Gastrocnemius medialis (tissue), 4 donors: ENCODE results near the gene MN1. TPM values are rescaled to one million over a fixed set of nuclear protein-coding genes. Genes with fewer than 3 reads are reported as not detected.

Source experiments
- ATAC-seq, 2 donors: fragments of 150-250 bp; one replicate each; pipeline ENCODE4 v1.9.1; 2016
- DNase-seq, 2 donors: peaks; one replicate each; pipeline ENCODE4 v3.0.0-alpha.2; 2019
- H3K27ac ChIP-seq, 4 donors: fragments of 200-600 bp; sonication (generic); 1 replicate in 1 of 4; 2 replicates in 3 of 4; pipeline ENCODE4 v1.5.1; 2016 to 2018; ENCODE audit warnings: mild to moderate bottlenecking in 2 of 4, moderate library complexity in 1 of 4
- H3K27me3 ChIP-seq, 3 donors: fragments of 200-600 bp; sonication (generic) in 2 of 3; 1 replicate in 1 of 3; 2 replicates in 2 of 3; pipeline versions ENCODE4 v1.5.1 to v1.6.0; 2016 to 2019; ENCODE audit warnings: mild to moderate bottlenecking in 1 of 3, moderate library complexity in 1 of 3
- H3K36me3 ChIP-seq, 2 donors: fragments of 200-600 bp; sonication (generic) in 1 of 2; one replicate each; pipeline ENCODE4 v1.5.1; 2017 to 2018
- H3K4me1 ChIP-seq, 2 donors: fragments of 200-600 bp; sonication (generic) in 1 of 2; one replicate each; pipeline ENCODE4 v1.5.1; 2016 to 2017; ENCODE audit warnings: mild to moderate bottlenecking in 2 of 2
- H3K4me3 ChIP-seq, 4 donors: fragments of 200-600 bp; sonication (generic) in 3 of 4; 1 replicate in 1 of 4; 2 replicates in 3 of 4; pipeline ENCODE4 v1.5.1; 2016 to 2019; ENCODE audit warnings: mild to moderate bottlenecking in 2 of 4
- H3K9me3 ChIP-seq, 3 donors: fragments of 200-600 bp; sonication (generic) in 2 of 3; 1 replicate in 1 of 3; 2 replicates in 2 of 3; pipeline ENCODE4 v1.5.1; 2016 to 2019
- CTCF ChIP-seq, 5 experiments: fragments of 450-650 bp in 3 of 5; fragments of 200-600 bp in 2 of 5; sonication (generic) in 2 of 5; IDR thresholded peaks in 4 of 5; conservative IDR thresholded peaks in 1 of 5; 1 replicate in 4 of 5; 2 replicates in 1 of 5; pipeline ENCODE4 v1.5.1; 2016 to 2019; ENCODE audit warnings: antibody characterized with exemption in 5 of 5, mild to moderate bottlenecking in 3 of 5, moderate library complexity in 3 of 5
- POLR2A ChIP-seq, 2 donors: fragments of 450-650 bp; IDR thresholded peaks; one replicate each; pipeline ENCODE4 v1.6.1; 2017; ENCODE audit warnings: antibody characterized with exemption in 2 of 2, mild to moderate bottlenecking in 2 of 2, moderate library complexity in 2 of 2
- in situ Hi-C, 4 donors: fragments of 200-750 bp; cut with MboI; loops; one replicate each; pipeline versions ENCODE4 v1.15.0 to v1.8.0; 2017; ENCODE audit warnings: low sequenced_read_pairs in 4 of 4
- intact Hi-C: fragments of 100-400 bp; cut with DNase I; formaldehyde crosslinking; loops from one replicate; pipeline ENCODE4 v1.15.1; 2023; ENCODE audit warnings: low total_unique reads
- total RNA-seq, 4 donors: library from RNA; depleted of rRNA; stranded (reverse); fragments of >200 nt; gene quantifications; one replicate each; pipeline versions ENCODE4 v1.1.0 to v1.2.3, GENCODE V29; 2016

Gene MN1
- total RNA-seq, 4 donors from 2014 or later, result 8.8 to 40.0 (median 36.6) TPM

- Histone ChIP-seq H3K27me3 (no peaks in the 10 kb centered on the region), H3K4me3 (no peak overlapping the region), H3K4me1 (no peaks in the 10 kb centered on the region), H3K9me3 (no peaks in the 10 kb centered on the region), H3K36me3 (no peaks in the 10 kb centered on the region), H3K27ac (no peak overlapping the region)
- no peak for TF ChIP-seq POLR2A (IDR thresholded peaks at IDR 0.05)
- peak in 2 of 5 experiments; percentile 14 to 24 for TF ChIP-seq CTCF (IDR thresholded peaks at IDR 0.05 in 4 of 5, conservative IDR thresholded peaks at IDR 0.05 in 1 of 5)
- no peak for DNase-seq
- intact Hi-C loops, result no loop called here
- ATAC-seq, result no peak
- in situ Hi-C loops, result no loop called here
Observed at GRCh38 chr22:27825174-27825573, 23.6 kb upstream of the MN1 start.

GRCh38 chr22:27823221-27823620 lies 21.7 kb upstream of the MN1 start:
- in situ Hi-C loops, result loop anchor here in 2 of 4 donors (25.0 kb wide), 1 partner anchor 1061 kb away; no protein-coding TSS in a partner anchor
- intact Hi-C loops, result no loop called here
- no peak overlapping the region for H3K4me3 ChIP-seq
- H3K9me3 ChIP-seq, result no peaks in the 10 kb centered on the region
- ATAC-seq, result no peak
- DNase-seq, result no peak
- H3K4me1 ChIP-seq, result no peaks in the 10 kb centered on the region
- no peaks in the 10 kb centered on the region for H3K27me3 ChIP-seq
- H3K36me3 ChIP-seq, result no peaks in the 10 kb centered on the region
- no peak overlapping the region for H3K27ac ChIP-seq
- no peak for TF ChIP-seq CTCF (IDR thresholded peaks at IDR 0.05 in 4 of 5, conservative IDR thresholded peaks at IDR 0.05 in 1 of 5)
- no peak for TF ChIP-seq POLR2A (IDR thresholded peaks at IDR 0.05)

GRCh38 chr22:27820896-27821866 lies 19.6 kb upstream of the MN1 start:
- TF ChIP-seq POLR2A (IDR thresholded peaks at IDR 0.05) (no peak), CTCF (IDR thresholded peaks at IDR 0.05 in 4 of 5, conservative IDR thresholded peaks at IDR 0.05 in 1 of 5) (no peak)
- Histone ChIP-seq H3K4me3 (no peak overlapping the region), H3K27me3 (no peaks in the 10 kb centered on the region), H3K27ac (no peak overlapping the region), H3K4me1 (no peaks in the 10 kb centered on the region), H3K36me3 (no peaks in the 10 kb centered on the region), H3K9me3 (no peaks in the 10 kb centered on the region)
- DNase-seq (no peak), ATAC-seq (no peak)
- in situ Hi-C loops, result loop anchor here in 2 of 4 donors (25.0 kb wide), 1 partner anchor 1059 kb away; no protein-coding TSS in a partner anchor
- intact Hi-C loops, result no loop called here

GRCh38 chr22:27816552-27816951 lies 15.0 kb upstream of the MN1 start:
- Histone ChIP-seq H3K4me1 (no peaks in the 10 kb centered on the region), H3K4me3 (no peak overlapping the region), H3K36me3 (no peaks in the 10 kb centered on the region), H3K27ac (no peak overlapping the region), H3K9me3 (no peaks in the 10 kb centered on the region), H3K27me3 (no peaks in the 10 kb centered on the region)
- intact Hi-C loops (no loop called here), in situ Hi-C loops (loop anchor here in 2 of 4 donors (10.0 to 25.0 kb wide), 2 partner anchors 402 to 1054 kb away; no protein-coding TSS in a partner anchor)
- DNase-seq (no peak), ATAC-seq (no peak)
- TF ChIP-seq POLR2A (IDR thresholded peaks at IDR 0.05) (no peak), CTCF (IDR thresholded peaks at IDR 0.05 in 4 of 5, conservative IDR thresholded peaks at IDR 0.05 in 1 of 5) (no peak)
